Hepatocyte (in vitro differentiated cells): ENCODE data around the gene TMEM272. TPM values are rescaled to one million over a fixed set of nuclear protein-coding genes. Genes with fewer than 3 reads are reported as not detected.

ENCODE experiments used
- DNase-seq: peaks from one replicate; pipeline ENCODE4 v3.0.0-alpha.2; 2016; ENCODE audit warnings: low spot score
- H2AFZ ChIP-seq: fragments of 200-600 bp; sonication (generic); 2 replicates; pipeline ENCODE4 v1.6.0; 2016; ENCODE audit warnings: antibody characterized with exemption, mild to moderate bottlenecking
- H3K27ac ChIP-seq: fragments of 200-600 bp; sonication (generic); 2 replicates; pipeline ENCODE4 v1.5.1; 2016; ENCODE audit warnings: mild to moderate bottlenecking
- H3K27me3 ChIP-seq: fragments of 200-600 bp; sonication (generic); 2 replicates; pipeline ENCODE4 v1.6.1; 2016
- H3K36me3 ChIP-seq: fragments of 200-600 bp; sonication (generic); replicated peaks from 2 replicates; pipeline ENCODE4 v1.5.1; 2016; ENCODE audit warnings: low read depth; ENCODE audit not compliant: insufficient read depth
- H3K4me1 ChIP-seq: fragments of 200-600 bp; sonication (generic); 2 replicates; pipeline ENCODE4 v1.5.1; 2016; ENCODE audit warnings: mild to moderate bottlenecking, moderate library complexity; ENCODE audit not compliant: insufficient read depth
- H3K4me2 ChIP-seq: fragments of 200-600 bp; sonication (generic); 2 replicates; pipeline ENCODE4 v1.6.0; 2016
- H3K4me3 ChIP-seq: fragments of 200-600 bp; sonication (generic); 2 replicates; pipeline ENCODE4 v1.5.1; 2016; ENCODE audit warnings: mild to moderate bottlenecking
- H3K79me2 ChIP-seq: fragments of 200-600 bp; sonication (generic); 2 replicates; pipeline ENCODE4 v1.6.0; 2017; ENCODE audit warnings: mild to moderate bottlenecking
- H3K9me2 ChIP-seq: fragments of 200-600 bp; sonication (generic); replicated peaks from 2 replicates; pipeline ENCODE4 v1.6.0; 2017; ENCODE audit warnings: mild to moderate bottlenecking; ENCODE audit not compliant: insufficient read depth
- H3K9me3 ChIP-seq: fragments of 200-600 bp; sonication (generic); 2 replicates; pipeline ENCODE4 v1.5.1; 2016; ENCODE audit warnings: low read depth, mild to moderate bottlenecking
- H4K20me1 ChIP-seq: fragments of 200-600 bp; sonication (generic); 2 replicates; pipeline ENCODE4 v1.6.0; 2016; ENCODE audit warnings: mild to moderate bottlenecking; ENCODE audit not compliant: insufficient read depth, poor library complexity, severe bottlenecking
- CTCF ChIP-seq: fragments of 200-600 bp; sonication (generic); IDR thresholded peaks from 2 replicates; pipeline ENCODE4 v1.5.1; 2016; ENCODE audit warnings: antibody characterized with exemption, mild to moderate bottlenecking; ENCODE audit not compliant: poor library complexity
- EZH2 ChIP-seq: fragments of 200-600 bp; sonication (generic); IDR thresholded peaks from 2 replicates; pipeline ENCODE4 v1.6.1; 2016; ENCODE audit warnings: antibody characterized with exemption, mild to moderate bottlenecking, borderline replicate concordance
- EZH2phosphoT487 ChIP-seq: fragments of 200-600 bp; sonication (generic); IDR thresholded peaks from one replicate; pipeline ENCODE4 v1.6.1; 2018; ENCODE audit warnings: antibody characterized with exemption, mild to moderate bottlenecking, low read depth, moderate library complexity; ENCODE audit not compliant: unreplicated experiment, severe bottlenecking
- WGBS: methylation state at CpG from one replicate; pipeline ENCODE4 v1.1.6; 2016; ENCODE audit warnings: low lambda C conversion rate; ENCODE audit errors: missing lambda C conversion rate; 5-methylcytosine and 5-hydroxymethylcytosine counted together
- polyA plus RNA-seq: library from polyadenylated mRNA; unstranded; fragments of >200 nt; fragmentation: Nextera tagmentation; extraction: Ambion mirVana; gene quantifications from 2 replicates; pipeline ENCODE4 v1.2.1, GENCODE V29; 2016
- total RNA-seq: library from RNA; depleted of rRNA; stranded (reverse); fragments of >200 nt; gene quantifications from 2 replicates; pipeline ENCODE4 v1.2.3, GENCODE V29; 2014

The TMEM272 gene
- total and polyA plus RNA-seq, 2 experiments from 2014 or later = 0.20 to 0.23 TPM

GRCh38 chr13:51887468-51887867 is 42.5 kb upstream of the TMEM272 start:
- Histone ChIP-seq H3K79me2 (no peaks in the 10 kb centered on the region), H3K9me3 (no peaks in the 10 kb centered on the region), H2AFZ (no peak overlapping the region), H3K9me2 (no peaks in the 10 kb centered on the region), H3K4me2 (no peak overlapping the region), H3K4me3 (no peak overlapping the region), H3K4me1 (no peaks in the 10 kb centered on the region), H3K36me3 (no peaks in the 10 kb centered on the region), H3K27ac (no peak overlapping the region), H3K27me3 (no peaks in the 10 kb centered on the region), H4K20me1 (no peaks in the 10 kb centered on the region)
- TF ChIP-seq CTCF = no peak
- TF ChIP-seq EZH2 = no peak
- no peak for TF ChIP-seq EZH2phosphoT487
- WGBS = 68% methylated on average over 2 of the region's 2 CpGs
- DNase-seq = no peak

GRCh38 chr13:51885651-51886050 is 40.7 kb upstream of the TMEM272 start:
- no peak overlapping the region for H3K4me2 ChIP-seq
- H3K9me2 ChIP-seq = no peaks in the 10 kb centered on the region
- H3K4me3 ChIP-seq = no peak overlapping the region
- no peaks in the 10 kb centered on the region for H3K79me2 ChIP-seq
- no peaks in the 10 kb centered on the region for H3K36me3 ChIP-seq
- no peaks in the 10 kb centered on the region for H3K4me1 ChIP-seq
- H3K27ac ChIP-seq = no peak overlapping the region
- 98% methylated on average over 2 of the region's 2 CpGs for WGBS
- no peaks in the 10 kb centered on the region for H3K27me3 ChIP-seq
- H3K9me3 ChIP-seq = no peaks in the 10 kb centered on the region
- TF ChIP-seq EZH2phosphoT487 (no peak), EZH2 (no peak), CTCF (no peak)
- H2AFZ ChIP-seq = no peak overlapping the region
- DNase-seq = no peak
- H4K20me1 ChIP-seq = no peaks in the 10 kb centered on the region

GRCh38 chr13:51883226-51883600 is 38.2 kb upstream of the TMEM272 start:
- Histone ChIP-seq H4K20me1 (no peaks in the 10 kb centered on the region), H3K27ac (no peak overlapping the region), H3K9me2 (no peaks in the 10 kb centered on the region), H2AFZ (no peak overlapping the region), H3K27me3 (no peaks in the 10 kb centered on the region), H3K4me1 (no peaks in the 10 kb centered on the region), H3K36me3 (no peaks in the 10 kb centered on the region), H3K9me3 (no peaks in the 10 kb centered on the region), H3K4me2 (no peak overlapping the region), H3K79me2 (no peaks in the 10 kb centered on the region), H3K4me3 (no peak overlapping the region)
- WGBS = 73% methylated on average over 5 of the region's 5 CpGs
- TF ChIP-seq EZH2 (no peak), EZH2phosphoT487 (no peak), CTCF (no peak)
- no peak for DNase-seq

- Histone ChIP-seq H3K36me3 (no peaks in the 10 kb centered on the region), H3K9me3 (no peaks in the 10 kb centered on the region), H3K27ac (no peak overlapping the region), H3K4me2 (no peak overlapping the region), H3K4me3 (no peak overlapping the region), H3K9me2 (no peaks in the 10 kb centered on the region), H3K27me3 (no peaks in the 10 kb centered on the region), H4K20me1 (no peaks in the 10 kb centered on the region), H3K4me1 (no peaks in the 10 kb centered on the region), H2AFZ (no peak overlapping the region), H3K79me2 (no peaks in the 10 kb centered on the region)
- no peak for TF ChIP-seq CTCF
- TF ChIP-seq EZH2 = no peak
- no peak for TF ChIP-seq EZH2phosphoT487
- no peak for DNase-seq
- 98% methylated on average over 6 of the region's 6 CpGs for WGBS
These were observed 37.7 kb upstream of the TMEM272 start for GRCh38 chr13:51882570-51883225.
